GM12872 (cell line): ENCODE results near the gene USP10.

Experiments
- CTCF ChIP-seq: IDR thresholded peaks from 3 replicates; pipeline ENCODE4 v1.5.1; 2011; ENCODE audit warnings: low read depth, mild to moderate bottlenecking, low read length, moderate library complexity; ENCODE audit not compliant: insufficient read depth

Gene USP10

DNA sequence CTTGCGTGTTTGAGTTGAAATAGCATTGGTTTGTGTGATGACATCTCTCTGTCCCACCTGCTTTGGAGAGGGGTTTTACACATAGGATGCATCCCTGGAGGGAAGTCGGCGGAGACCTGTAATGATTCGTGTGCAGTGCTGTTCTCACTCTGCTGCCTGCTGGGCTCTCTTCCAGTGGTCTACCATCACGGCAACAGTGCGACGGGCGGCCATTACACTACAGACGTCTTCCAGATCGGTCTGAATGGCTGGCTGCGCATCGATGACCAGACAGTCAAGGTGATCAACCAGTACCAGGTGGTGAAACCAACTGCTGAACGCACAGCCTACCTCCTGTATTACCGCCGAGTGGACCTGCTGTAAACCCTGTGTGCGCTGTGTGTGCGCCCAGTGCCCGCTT lies 78.9 kb downstream of the USP10 start:
- no peak for TF ChIP-seq CTCF

- TF ChIP-seq CTCF: no peak
Measured at GRCh38 chr16:84780063-84780462, 80.3 kb downstream of the USP10 start.

DNA sequence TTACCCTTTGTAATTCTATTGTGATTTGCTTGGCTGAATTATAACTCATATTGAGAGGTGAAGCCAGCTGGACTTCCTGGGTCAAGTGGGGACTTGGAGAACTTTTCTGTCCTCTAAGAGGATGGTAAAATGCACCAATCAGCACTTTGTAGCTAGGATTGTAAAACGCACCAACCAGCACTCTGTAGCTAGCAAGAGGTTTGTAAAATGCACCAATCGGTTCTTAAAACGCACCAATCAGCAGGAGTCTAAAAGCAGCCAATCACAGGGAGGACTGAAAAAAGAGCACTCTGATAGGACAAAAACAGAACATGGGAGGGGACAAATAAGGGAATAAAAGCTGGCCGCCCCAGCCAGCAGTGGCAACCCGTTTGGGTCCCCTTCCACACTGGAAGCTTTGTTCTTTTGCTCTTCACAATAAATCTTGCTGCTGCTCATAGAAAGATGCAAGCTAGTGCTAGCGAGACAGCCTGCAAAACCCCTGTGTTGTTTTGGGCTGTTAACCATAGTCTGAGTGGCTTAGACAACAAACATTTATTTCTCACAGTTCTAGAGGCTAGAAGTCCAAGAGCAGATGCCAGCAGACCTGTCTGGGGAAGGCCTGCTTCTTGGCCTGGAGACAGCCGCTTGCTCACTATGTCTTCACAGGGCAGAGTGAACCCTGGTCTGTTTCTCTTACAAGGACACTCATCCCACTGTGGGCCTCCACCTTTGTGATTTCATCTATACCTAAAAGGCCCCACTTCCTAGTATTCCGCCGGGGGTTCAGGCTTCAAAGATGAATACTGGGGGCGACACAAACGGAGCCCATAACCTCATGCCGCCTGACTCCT lies 81.0 kb downstream of the USP10 start:
- no peak for TF ChIP-seq CTCF

DNA sequence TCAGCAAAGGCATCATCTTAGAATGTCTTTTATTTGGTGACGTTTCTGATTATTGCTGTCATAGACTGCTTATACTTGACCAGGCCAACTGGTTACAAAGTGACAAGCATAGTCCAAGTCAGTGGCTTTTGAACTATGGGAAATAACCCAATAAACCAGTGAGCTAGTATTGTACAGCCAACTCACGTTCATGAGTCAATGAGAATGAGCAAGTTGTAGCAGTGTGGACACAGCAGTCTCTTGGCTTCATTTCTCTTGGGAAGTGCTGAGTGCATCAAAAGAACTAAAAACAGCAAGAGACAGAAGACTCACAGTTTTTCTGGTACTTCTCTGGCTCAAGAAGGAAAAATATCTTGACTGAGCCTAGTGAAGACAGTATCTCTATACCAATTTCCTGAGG lies 83.0 kb downstream of the USP10 start:
- TF ChIP-seq CTCF: no peak

DNA sequence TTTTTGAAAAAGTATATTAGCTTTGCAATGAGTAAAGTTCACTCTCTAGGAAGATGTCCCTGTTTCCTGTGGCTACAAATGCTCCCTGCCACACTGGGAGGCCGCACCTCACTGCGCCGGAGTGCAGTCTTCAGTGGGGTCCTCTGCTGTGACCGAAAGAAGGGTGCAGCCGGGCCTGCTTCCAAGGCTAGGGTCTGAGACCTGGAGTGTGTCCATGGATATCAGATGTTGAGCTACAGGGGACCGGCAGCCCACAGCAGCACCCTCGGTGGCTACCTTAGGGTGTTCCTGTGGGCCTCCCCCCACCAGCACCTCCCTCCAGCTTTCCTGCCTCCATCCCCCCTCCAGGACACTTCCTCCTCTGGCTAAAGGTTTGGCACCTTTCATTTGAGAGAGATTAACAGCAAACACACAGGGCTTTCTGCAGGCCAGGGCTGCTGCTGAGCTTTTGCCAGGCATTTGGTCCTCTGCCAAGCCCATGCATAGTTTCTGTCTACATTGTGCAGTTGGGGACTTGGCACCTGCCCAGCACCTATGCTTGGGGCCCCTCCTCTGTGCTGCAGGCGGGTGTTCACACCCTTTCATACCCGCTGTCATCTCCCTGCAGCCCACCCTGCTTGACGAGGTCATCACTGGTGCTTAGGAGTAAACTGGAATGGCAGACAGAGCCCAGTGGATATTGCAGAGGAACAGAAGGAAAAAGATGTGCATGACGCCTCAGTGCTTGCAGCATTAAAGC lies 86.2 kb downstream of the USP10 start:
- TF ChIP-seq CTCF: no peak

GRCh38 chr16:84786605-84787262 lies 86.9 kb downstream of the USP10 start:
- TF ChIP-seq CTCF: no peak

GRCh38 chr16:84787263-84787622 lies 87.4 kb downstream of the USP10 start:
- TF ChIP-seq CTCF: no peak
